ENCODE results near the gene LDLRAD3. TPM values are rescaled to one million over a fixed set of nuclear protein-coding genes. Genes with fewer than 3 reads are reported as not detected.

LDLRAD3 gene
- total RNA-seq, 2 donors from 2014 or later = 0.10 to 1.8 TPM

DNA sequence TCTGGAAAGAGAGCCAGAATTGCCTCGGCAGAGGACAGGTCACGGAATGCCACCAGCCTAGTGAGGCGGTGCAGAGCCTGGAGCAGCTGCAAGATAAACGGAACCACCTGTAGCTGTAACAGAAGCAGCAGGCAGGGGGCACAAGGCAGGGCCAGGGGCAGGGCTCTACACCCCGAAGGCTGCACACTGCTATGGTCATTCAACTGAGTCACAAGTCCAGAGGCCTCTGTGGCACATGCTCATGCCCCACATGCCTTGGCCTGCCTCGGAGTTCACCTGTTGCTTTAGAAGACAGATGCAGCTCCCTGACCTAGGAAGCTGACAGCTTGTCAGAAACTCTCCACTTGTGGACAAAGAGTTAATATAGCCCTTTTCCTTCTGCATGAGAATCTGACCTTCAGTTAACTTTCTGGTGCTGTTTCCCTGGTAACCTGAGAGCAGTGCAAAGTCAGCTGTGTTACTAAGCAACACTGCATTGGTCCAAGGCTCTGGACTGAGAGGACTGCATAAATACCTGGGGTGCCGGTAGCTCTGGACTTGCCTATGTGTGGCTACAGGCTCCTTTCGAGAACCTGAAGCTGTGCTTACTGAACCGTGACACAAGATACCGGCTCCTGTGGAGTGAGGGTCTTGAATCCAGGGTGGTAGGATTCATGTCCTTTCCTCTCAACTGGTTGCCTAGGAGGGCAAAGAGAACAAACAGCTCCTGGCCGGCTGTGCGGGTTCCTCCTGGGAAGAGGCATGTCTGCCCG is 334.8 kb downstream of the LDLRAD3 start:
- ATAC-seq (no peak), DNase-seq (ENCODE audit: low spot score) (no peak)
- H3K4me3 Mint-ChIP-seq = no peak overlapping the region
- no peaks in the 10 kb centered on the region for H3K27me3 Mint-ChIP-seq
- peaks cover 5% of the 10 kb centered on the region for H3K36me3 Mint-ChIP-seq
- no peak overlapping the region for H3K27ac Mint-ChIP-seq
- H3K4me1 Mint-ChIP-seq (ENCODE audit: low read depth in 2 of 2) = peaks cover 0 to 7% of the 10 kb centered on the region in 2 donors
- H3K9me3 Mint-ChIP-seq = no peaks in the 10 kb centered on the region

DNA sequence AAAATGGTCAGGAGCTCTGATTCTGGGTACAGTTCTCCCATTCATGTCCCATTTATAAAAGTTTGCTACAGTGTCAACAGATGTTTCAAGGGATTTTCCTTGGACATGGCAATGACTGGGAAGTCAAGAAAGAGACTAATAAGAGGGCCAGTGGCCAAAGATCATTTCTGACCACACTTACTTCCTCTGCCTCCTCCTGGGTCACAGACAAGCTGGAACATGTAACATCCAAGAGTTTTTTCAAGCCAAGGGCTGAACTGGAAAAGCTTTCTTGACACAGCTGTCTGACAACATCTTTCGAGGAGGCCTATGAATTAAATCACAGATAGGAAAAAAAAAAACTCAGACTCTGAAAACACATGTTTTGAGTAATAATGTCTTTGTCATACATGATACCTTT is 336.7 kb downstream of the LDLRAD3 start:
- DNase-seq (ENCODE audit: low spot score) (no peak), ATAC-seq (no peak)
- Mint-ChIP-seq H3K9me3 (no peaks in the 10 kb centered on the region), H3K4me3 (no peak overlapping the region), H3K27ac (no peak overlapping the region), H3K27me3 (no peaks in the 10 kb centered on the region), H3K36me3 (no peaks in the 10 kb centered on the region), H3K4me1 (ENCODE audit: low read depth in 2 of 2) (peaks cover 4 to 7% of the 10 kb centered on the region in 2 donors)
